ENCODE results near the gene PLIN4.

Gene PLIN4

DNA sequence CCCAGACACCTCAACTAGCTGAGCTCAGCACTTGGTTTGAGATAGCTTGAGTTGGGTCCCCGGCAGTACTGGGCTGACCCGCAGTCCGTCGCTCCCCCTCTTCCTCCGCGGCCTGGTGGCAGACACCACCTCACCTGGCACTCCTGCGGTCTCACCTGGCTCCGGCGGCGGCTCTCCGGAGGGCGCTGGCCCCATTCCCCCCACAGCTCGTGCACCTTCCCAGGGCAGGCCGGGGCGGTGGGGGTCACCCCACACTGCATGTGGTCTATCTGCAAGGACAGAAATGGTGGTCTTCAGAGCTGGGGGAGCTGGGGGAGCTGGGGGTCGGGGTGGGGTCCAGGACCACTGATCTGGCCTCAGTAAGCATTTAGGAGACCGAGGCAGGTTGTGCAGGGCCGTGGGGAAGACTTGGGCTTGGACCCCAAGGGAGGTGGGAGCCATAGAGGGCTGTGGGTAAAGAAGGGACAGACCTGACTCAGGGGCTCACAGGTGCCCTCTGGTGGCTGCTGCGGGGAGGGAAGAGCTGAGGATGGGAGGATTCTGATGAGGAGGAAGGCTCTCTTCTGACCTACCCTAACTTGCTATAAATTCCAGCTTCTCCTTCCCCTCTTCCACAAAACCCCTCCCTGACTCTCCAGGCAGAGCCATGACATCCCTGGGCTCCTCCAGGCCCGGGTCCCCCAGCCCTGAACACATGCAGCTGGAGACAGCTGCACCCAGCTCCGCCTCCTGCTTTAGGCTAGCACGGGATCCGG, 6.7 kb upstream of the PLIN4 start:
- peak; percentile 73 for DNase-seq

DNA sequence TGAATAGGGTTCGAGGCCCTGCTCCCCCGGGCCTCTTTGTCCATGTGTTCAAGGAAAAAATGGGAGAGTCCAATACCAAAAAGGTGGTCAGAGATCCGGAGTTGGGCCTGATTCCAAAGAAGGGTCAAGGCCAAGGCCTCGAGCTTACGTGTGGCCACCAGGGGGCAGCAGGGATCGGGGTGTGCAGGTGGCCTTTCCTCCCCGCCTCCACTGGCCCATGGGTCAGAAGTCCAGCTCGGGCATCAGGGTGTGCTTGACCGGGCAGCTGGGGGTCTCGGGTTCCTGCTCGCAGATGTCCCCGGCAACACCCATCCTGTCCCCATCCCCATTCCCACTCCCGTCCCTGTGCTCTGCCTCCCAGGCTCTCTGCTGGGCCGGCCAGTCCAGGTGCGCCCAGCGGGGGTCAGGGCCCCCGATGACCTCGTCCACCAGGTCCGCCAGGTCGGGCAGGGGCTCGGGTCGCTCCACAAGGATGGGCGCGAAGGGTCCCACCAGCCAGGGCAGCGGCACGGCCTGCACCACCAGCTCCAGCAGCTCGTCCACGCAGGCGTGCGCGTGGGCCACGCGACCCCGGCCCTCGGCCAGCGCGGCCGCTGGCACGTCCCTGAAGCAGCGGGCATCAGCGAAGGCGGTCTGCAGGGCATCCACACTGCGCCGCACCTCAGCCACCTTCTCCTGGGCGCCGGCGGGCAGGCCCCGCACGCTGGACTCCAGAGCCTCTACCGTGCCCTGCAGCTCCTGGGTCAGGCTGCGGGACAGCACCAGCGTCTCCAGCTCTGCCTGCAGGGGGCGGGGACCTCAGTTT, 5.2 kb upstream of the PLIN4 start:
- DNase-seq = peak; percentile 31

DNA sequence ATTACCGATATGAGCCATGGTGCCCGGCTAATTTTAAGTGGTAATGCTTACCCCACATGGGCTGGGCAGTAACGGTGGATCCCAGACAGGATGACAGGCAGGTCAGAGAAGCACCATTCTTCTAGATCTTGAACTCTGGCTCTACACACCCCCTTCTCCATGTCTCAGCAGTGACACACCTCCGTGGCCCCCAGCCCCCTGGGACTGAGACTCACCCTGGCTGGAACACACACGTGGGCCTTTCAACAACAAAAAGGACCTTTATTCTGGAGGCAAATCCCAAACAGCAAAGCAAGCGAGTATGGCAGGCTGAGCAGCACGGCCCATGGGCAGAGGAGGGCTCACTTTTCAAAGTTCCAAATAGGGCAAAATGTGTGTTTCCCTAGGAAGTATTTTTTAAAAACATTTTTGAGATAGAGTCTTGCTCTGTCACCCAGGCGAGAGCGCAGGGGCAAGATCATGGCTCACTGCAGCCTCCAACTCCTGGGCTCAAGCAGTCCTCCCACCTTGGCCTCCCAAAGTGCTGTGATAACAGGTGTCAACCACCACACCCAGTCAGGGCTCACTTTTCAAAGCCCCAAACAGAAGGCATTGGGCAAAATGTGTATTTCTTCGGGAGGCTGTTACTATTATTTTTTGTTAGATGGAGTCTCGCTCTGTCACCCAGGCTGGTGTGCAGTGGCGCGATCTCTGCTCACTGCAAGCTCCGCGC, 4.2 kb upstream of the PLIN4 start:
- no peak for DNase-seq

DNA sequence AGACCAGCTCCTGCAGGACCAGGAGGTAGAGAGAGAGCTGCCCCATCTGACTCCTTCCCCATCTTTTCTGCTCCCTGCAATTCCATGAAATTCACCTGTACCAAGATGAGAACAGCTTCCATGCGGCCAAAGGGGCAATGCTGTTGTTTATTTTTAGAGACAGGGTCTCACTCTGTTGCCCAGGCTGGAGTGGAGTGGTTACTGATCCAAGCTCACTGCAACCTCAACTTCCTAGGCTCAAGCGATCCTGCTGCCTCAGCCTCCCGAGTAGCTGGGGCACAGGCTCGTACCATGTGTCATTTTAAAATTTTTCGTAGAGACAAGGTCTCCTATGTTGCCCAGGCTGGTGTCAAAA, 3.6 kb upstream of the PLIN4 start:
- no peak for DNase-seq

DNA sequence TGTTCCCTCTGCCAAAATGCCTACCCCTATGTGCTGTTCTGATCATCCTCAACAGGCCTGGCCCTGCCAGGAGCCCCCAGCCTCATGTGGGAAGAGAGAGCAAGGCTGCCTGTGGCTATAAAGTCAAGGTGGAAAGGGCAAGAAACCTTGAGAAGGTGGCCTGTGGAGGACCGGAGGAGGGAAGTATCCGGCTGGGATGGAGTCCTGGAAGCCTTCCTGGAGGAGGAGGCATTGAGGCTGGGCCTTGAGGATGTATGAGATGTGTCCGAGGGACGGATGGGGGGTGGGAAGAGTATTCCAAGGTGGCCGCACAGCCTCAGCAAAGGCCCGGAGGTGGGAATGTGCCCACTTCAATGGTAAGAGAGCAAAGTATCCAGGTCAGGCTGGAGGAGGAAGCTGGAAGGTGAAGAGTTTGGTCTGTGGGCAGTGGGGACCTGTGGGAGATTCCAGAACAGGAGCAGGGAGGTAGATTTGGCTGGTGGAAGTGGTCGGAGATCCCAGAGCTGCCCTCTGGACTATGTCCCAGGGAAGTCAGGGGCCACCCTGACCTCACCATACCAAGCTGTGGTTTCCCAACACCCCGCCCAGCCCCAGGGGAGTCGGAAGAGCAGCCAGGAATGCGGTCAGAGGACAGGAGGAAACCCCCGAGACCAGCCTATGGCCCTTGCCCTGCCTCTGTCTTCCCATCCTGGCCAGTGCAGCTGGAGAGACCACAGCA, 3.0 kb upstream of the PLIN4 start:
- no peak for DNase-seq

DNA sequence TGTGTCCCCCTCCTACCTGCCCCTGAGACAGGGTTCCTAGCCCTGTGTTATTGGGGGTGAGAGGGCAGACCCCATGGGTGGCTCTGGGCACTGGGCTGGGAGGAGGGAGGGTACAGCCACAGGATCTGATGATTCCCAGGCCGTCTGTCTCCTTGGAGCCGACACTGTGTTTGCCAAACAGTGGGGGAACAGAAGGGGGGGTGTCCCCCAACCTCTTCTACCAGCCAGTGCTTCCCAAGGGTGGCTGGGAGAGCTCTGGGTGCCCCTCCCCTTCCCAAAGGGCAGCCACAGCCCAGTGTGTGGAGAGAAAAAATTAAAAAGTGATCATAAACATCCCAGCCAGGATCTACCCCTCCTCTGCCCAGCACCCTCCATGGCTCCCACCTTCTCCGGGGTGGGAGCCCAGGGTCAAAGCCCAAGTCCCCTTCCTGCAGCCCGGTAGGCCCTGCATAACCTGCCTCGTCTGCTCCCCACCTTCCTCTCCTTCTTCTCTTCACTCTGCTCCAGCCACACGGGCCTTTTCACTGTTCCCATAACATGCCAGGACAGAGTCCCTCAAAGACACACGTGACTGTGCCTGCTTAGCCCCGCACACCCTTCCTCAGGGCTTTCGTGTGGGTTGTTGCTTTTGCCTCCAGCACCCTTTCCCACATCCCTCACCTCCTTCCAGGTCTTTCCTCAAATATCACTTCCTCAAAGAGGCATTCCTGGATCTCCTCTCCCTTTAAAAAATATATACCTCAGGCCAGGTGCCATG, 1.4 kb upstream of the PLIN4 start:
- no peak for DNase-seq

DNA sequence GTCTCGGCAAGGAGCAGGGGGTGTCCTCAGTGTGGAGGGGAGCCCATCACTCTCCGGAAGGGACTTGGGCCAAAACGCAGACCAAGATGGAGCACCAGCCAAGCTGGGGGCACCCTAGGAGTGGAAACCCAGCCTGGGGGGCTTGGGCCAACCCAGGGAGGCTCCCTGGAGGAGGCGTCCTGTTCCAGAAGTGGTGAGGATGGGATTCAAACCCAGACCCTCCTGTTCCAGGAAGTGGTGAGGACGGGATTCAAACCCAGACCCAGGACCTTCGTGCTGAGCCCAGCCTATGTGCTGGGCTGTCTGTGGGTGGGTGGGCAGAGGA, 848 bp upstream of the PLIN4 start:
- DNase-seq = no peak

DNA sequence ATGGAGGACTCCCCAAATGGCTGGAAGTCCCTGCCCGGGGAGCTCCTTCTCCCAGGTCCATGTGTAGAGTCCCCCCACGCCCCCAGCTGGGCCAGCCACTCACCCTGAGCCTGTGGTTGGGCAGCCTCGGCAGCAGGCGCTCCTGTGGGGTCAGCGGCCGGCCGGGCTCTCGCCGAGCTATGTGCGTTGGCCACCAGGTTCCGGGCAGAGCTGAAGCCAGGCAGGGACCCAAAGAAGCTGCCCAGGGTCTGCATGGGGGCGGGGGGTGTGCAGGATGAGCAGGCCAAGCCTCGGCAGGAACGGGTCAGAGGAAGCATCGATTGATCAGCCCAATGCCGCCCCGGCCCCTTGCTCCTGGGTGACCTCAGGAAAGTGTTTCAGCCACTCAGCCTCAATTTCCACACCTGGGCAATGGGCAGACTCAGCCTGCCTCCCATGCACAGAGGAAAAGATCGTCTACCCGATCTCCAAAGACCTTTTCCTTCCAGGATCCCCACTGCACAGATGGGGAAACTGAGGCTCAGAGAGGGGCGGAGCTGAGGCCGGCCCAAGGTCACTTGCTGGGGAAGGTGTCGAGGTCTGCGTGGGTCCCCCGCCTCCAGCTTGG, 732 bp downstream of the PLIN4 start:
- DNase-seq = no peak

DNA sequence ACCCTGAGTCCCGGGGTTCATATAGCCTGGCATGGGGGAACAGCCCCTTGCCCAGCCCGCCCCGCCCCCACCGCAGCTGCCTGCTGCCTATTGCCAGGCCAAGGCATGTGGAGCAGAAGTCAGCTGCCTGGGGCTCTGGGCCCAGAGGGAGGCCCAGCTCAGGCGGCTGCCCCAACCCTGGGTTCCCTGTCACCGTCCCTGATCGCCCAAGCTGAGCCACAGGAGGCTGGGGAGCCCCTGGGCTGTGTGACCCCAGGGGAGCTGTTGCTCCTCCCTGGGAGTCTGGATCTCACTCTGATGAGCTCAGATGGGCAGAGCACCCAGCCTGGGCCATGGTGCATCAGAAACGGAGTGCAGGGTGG, 1.4 kb downstream of the PLIN4 start:
- DNase-seq = no peak

DNA sequence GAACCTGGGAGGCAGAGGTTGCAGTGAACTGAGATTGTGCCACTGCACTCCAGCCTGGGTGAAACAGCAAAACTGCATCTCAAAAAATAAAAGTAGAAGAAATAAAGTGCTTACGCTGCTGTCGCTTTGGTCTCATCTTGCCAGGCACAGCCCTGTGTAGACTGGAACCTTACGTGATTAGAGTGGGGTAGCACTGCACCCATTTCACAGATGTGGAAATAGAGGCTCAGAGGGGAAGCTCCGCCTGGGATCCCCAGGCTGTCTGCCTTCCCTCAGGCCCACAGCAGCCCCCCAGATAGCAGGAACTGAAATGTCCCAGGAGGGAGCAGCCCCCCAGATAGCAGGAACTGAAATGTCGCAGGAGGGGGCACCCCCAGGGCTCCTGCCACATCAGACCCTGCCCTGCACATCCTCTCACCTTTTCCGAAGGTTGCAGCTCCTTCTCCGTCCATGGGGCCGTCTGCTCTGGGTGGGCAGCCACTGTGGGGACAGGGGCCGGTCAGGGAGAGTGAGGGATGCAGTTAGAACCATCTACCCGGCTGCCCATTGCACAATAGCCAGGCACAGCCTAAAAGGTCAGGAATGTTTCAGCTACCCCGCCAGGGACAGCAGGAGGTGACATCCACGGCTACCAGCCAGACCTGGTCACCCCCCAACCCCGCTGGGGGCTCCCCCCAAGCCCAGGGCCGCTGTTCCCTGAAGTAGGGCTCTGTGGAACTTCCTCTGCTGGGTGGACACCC, 1.9 kb downstream of the PLIN4 start:
- DNase-seq = no peak

DNA sequence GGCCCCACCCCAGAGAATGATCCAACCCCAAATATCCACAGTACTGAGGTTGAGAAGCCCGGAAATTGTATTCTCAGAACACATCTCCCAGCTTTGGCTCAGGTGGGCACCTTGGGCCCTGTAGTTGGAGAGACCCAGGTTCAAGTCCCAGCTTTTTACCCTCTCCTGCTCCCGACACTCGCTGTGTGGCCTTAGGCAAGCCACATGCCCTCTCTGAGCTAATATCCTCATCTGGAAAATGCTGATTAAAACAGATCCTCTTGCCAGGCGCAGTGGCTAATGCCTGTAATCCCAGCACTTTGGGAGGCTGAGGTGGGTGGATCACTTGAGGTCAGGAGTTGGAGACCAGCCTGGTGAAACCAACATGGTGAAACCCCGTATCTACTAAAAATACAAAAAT, 2.6 kb downstream of the PLIN4 start:
- no peak for DNase-seq

DNA sequence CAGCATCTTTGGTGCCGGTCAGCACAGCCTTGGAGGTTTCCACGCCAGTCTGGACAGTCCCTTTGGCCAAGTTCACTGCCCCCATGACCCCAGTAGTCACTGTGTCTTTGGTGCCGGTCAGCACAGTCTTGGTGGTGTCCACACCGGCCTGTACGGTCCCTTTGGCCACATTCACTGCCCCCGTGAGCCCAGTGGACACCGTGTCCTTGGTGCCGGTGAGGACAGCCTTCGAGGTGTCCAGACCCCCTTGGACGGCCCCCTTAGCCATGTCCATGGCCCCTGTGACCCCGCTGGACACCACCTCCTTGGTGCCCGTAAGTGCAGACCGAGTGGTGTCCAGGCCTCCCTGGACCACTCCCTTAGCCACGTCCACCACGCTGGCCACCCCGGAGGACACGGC, 5.0 kb downstream of the PLIN4 start:
- DNase-seq = no peak

DNA sequence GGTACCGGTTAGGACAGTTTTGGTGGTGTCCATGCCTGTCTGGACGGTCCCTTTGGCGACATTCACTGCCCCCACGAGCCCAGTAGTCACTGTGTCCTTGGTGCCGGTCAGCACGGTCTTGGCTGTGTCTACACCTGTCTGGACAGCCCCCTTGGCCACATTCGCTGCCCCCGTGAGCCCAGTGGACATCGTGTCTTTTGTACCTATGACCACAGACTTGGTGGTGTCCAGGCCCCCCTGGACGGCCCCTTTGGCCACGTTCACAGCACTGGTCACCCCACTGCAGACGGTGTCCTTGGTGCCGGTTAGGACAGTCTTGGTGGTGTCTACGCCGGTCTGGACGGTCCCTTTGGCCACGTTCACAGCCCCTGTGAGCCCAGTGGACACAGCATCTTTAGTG, 6.2 kb downstream of the PLIN4 start:
- no peak for DNase-seq

DNA sequence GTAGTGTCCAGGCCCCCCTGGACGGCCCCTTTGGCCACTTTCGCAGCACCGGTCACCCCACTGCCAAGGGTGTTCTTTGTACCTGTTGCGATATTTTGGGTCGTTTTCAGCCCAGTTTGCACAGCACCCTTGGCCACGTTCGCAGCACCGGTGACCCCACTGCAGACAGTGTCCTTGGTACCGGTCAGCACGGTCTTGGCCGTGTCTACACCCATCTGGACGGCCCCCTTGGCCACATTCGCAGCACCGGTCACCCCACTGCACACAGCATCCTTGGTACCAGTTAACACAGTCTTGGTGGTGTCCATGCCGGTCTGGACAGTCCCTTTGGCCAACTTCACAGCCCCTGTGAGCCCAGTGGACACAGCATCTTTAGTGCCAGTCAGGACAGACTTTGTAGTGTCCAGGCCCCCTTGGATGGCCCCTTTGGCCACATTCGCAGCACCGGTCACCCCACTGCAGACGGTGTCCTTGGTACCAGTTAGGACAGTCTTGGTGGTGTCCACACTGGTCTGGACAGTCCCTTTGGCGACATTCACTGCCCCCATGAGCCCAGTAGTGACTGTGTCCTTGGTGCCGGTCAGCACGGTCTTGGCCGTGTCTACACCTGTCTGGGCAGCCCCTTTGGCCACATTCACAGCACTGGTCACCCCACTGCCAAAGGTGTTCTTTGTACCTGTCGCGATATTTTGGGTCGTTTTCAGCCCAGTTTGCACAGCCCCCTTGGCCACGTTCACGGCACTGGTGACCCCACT, 6.8 kb downstream of the PLIN4 start:
- no peak for DNase-seq

DNA sequence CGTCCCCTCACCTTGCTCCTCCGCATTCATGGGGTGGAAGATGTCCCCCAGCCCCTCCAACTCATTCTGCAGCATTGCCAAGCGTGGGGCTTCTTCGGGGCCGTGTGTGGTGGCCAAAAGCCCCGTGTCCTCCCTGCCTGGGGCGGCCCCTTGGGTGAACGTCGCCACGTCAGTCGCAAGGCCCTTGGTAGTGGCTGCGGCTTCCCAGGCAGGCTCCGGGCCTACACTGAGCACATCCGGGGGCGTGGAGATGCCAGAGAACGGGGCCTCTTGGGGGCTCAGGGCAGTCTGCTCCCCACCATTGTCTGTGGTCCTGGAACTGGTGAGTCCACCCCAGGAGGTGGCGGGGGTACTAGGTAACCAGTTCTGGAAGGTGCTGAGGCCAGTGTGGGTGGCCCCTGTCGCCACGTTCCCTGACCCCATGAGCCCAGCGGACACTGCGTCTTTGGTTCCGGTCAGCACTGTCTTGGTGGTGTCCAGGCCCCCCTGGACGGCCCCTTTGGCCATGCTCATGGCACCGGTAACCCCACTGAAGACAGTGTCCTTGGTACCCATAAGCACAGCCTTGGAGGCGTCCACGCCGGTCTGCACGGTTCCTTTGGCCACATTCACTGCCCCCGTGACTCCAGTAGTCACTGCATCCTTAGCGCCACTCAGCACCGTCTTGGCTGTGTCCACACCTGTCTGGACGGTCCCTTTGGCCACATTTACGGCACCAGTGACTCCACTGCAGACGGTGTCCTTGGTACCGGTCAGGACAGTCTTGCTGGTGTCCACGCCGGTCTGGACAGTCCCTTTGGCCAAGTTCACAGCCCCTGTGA, 7.6 kb downstream of the PLIN4 start:
- DNase-seq = no peak

DNA sequence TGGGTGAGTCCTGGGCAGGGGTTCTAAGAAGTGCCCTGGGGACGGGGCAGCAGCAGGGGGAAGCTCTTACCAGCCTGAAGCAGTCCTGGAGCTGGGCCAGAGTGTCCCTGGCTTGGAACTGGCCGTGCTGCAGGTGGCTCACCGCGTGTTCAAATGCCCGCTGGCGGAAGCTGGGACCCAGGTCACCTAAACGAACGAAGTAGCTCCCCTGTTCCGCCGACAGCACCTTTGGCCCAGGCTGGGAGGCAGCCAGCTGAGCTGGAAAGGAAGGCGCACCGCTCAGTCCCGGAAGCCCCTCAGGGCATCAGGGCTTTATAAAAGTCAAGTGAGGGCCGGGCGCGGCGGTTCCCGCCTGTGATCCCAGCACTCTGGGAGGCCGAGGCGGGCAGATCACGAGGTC, 9.6 kb downstream of the PLIN4 start:
- no peak for DNase-seq

DNA sequence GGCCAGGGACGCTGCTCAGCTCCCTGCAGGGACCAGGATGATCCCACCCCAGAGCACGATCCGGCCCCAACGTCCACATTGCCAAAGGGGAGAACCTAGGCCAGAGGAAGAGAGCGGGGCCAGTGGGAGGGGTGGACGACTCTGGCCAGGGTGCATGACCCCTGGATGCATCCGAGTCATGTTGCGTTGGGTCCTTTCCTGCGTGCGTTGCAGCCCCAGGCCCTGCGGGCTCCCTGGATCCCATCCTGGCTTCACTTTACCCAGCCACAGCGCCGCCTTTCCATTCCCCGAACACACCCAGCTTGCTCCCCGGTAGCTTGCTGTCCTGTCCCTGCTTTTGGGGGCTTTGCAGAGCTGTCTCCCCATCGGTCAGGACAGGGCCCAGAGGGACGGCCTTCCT, 10.5 kb downstream of the PLIN4 start:
- no peak for DNase-seq

DNA sequence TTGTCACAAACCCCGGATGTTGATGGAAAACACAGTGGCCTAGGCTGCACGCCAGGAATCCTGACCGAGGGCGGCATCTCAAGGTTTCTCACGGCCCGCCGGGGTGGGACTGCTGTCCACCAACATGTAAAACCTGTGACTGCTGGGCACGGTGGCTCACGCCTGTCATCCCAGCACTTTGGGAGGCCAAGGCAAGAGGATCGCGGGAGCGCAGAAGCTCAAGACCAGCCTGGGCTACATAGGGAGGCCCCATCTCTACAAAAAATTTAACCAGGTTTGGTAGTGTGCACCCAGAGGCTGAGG, 11.2 kb downstream of the PLIN4 start:
- no peak for DNase-seq

DNA sequence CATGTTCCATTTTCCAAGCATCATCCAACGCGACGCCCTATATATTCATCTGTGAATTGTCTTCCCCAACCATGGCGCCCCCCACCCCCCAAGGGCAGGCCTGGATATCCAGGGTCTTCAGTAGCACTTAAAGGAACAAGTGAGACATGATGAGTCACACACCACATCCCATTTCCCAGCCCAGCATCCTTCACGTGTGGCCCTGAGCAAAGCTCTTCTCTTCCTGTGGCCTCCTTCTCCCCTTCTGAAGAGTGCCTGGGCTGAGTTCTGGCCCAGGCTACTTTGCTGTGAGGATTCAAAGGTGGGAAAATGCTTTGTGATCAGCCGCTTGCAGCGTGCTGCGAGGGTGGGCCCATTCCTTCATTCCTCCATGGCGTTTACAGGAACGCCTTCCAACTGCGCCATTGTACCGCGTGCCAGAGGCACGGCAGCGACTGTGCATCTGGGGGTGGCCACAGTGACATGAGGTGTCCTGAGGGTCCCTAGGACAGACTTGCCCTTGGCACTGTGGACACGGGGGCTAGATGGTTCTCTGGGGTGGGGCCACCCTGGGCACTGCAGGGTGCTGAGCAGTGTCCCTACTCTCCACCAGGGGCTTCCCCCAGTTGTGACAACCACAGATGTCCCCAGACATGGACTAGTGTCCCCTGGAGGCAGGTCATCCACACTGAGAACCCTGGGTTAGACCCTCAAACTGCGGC, 11.7 kb downstream of the PLIN4 start:
- peak; percentile 22 for DNase-seq
